HG02610 (cell line): ENCODE data around the gene OLFML2B.

Experiments
- ATAC-seq: cut with Tn5 transposase; IDR thresholded peaks from one replicate; pipeline ENCODE4 v1.9.1; 2021; ENCODE audit warnings: mild to moderate bottlenecking, moderate library complexity; ENCODE audit not compliant: unreplicated experiment

Gene OLFML2B

DNA sequence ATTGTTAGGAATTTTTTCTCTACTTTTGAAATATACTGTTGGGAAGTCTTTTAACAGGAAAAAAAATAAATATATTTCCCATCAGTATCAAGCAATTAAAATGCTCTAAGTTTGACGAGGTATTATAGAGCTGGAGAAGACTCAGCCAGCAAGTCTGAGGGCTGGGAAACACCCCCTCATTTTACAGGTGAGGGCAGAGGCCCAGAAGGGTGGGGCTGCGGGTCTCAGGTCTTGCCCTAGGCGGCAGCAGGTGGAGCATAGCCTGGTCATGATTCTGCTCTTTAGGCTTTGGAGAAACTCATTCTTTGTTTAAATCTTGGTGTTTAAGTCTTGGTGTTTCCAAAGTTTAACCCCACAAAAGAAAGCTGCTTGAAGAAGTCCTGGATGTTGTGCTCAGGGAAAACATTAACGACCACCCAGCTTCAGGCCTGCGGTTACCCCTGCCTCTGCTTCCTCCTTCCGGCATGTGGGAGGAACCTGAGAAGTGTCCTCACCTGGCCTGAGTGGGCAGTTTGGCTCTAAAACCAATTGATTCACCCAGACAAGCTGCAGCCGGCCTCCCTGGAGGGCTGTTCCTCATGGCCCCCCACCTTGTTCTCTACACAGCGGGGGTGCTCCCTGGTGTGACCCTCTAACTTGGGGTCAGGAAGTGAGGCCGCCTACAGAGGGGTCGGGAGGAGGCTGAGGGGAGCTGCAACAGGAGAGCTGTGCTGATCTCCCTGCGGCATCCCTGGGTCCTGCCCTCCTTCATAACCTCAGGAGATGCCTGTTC, 41.7 kb downstream of the OLFML2B start:
- ATAC-seq: no peak

DNA sequence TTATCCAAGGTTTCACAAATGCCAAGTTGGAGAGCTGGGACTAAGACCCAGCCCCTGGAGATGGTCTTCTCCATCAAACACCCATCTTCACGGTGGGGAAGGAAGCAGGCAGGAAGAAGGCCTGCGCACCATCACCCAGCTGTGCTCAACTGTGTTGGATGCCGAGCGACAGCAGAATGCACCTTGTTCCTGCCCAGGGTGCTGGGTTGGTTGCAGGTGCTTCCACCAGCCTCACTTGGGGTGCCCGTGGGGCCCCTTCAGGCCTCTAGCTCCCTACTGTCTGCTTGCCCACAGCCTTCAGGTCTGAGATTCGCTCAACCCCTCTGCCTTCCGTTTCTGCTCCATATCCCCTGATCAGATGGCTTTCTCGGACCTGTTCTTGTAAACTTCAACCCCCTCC, 42.5 kb downstream of the OLFML2B start:
- no peak for ATAC-seq

DNA sequence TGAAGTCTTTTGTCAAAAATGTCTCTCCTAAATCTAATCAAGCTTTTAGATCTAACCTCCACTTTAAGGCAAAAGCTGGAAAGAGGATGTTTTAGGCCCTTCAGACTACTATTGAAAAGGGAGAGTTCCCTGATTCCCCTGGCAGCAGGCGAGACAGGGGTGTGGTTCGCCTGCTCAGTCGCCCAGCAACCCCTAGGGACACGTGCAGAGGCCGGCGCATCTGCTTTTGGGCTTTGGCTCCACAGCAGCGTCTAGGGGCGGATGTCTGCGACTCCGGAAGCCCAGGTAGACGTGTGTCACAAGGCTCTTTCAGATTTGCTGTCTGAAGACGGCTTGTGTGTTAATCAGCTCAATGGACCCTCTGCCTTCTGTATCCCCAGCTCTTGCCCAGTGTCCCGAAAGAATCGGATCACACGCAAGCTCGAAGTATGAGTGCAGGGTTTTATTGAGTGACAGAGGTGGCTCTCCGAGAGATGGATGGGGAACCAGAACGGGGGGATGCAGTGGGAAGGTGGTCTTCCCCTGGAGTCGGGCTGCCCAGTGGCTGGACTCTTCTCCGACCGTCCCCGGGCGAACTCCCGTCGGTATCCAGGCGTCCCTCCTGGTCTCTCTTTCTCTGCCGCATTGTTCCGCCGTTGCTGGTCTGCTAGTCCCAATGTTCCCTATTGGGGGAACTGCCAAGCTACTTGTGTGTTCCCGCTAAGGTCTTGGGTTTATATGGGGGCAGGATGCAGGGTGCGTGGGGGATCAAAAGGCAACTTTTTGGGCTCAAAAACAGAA, 45.5 kb downstream of the OLFML2B start:
- no peak for ATAC-seq

GRCh38 chr1:161973924-161974845, 49.5 kb downstream of the OLFML2B start:
- ATAC-seq: no peak

DNA sequence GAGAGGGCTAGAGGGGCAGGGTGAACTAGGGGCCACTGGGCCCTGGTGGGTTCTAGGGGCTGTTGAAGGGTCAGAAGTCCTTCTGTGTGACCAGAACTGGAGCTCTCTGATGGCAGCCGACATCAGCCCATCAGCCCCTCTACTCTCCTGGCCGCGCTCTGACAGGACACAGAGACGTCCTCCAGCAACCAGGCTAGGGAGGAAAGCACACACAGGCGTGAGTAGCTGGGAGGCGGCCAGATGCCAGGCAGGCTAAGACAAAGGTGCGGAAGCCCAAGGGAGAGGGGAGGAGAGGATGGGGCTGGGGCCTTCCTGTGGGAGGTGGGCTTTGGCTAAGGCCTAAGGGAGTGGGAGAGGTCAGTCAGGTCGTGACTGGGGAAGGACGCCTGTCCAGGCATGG, 50.8 kb downstream of the OLFML2B start:
- no peak for ATAC-seq

- no peak for ATAC-seq
Measured at GRCh38 chr1:161970633-161971032, 53.0 kb downstream of the OLFML2B start.

DNA sequence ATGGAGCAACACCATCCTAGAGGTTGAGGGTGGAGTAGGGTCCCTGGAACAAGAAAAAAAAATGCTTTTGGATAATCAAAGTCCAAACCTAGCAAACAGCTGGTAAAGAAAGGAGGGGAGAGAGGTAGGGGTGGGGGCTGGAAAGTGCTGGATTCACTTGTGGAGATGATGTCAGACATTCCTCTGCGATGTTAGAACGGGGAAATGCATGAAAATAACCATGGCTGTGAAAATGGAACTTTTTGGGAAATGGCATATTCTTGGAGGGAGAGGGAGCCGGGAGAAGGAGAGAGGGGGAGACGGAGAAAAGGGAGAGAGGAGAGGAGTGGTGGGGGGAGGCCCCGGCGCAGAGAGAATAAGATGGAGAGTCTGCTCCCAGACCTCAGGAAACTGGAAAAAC, 53.6 kb downstream of the OLFML2B start:
- ATAC-seq: no peak

GRCh38 chr1:161966067-161966466, 57.6 kb downstream of the OLFML2B start:
- no peak for ATAC-seq

DNA sequence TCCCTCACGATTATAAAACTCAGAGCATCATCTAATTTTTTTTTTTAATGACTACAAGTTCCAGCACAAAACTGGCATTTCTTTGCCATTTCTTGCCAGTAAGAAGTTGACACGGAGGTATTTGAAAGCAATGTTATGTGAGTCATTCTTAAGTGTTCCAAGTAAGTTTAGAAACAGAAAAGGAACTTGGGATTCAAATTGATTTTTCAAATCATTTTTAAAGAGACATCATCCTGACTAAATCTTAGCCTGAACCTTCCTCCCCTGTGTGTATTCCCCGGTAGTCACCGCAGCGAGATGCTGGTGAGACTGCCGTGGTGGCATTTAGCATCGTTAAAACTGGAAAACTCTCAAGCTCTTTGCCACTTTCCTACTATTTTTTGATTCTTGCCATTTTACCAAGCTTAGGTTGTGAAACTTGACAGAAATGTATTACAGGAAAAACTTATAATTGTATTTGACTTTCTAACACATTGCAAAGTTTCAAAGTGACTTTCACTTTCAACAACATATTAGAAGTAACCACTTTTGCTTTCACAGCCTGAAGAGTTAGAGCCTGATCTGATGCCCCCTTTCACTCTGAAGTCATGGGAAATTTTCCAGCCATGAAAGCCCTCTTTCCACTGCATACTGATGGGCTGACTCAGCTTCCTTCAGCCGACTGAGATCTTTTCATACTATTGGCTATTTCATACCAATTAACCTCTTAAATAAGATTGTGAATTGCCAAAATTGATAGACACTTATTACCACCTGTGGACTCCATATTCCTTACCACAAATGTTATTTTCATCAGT, 61.4 kb downstream of the OLFML2B start:
- peak; percentile 98 for ATAC-seq

- ATAC-seq: no peak
Measured at GRCh38 chr1:161958425-161958824, 65.2 kb downstream of the OLFML2B start.

DNA sequence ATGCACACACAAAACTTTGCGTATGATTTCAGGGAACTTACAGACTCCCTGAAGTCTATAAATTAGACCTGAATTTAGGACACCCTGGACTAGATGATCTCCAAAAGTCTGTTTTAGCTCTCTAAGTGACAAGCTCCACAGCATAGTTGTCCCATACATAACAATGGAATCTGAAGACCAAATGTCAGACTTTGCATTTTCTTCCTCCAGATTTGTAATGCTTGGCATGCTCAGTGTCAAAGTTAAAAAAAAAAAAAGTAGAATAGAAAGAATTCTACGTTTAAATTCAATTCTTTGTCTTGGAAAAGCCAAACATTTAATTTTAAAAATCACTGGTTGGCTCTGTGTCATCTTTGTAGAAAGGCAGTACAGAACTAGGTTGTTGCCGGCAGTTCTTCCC, 66.7 kb downstream of the OLFML2B start:
- no peak for ATAC-seq

GRCh38 chr1:161956097-161956496, 67.6 kb downstream of the OLFML2B start:
- ATAC-seq: no peak

- no peak for ATAC-seq
Measured at GRCh38 chr1:161955606-161956005, 68.1 kb downstream of the OLFML2B start.

- ATAC-seq: no peak
Measured at GRCh38 chr1:161954466-161954865, 69.2 kb downstream of the OLFML2B start.

- ATAC-seq: no peak
Measured at GRCh38 chr1:161954050-161954449, 69.6 kb downstream of the OLFML2B start.

- ATAC-seq: no peak
Measured at GRCh38 chr1:161953256-161953920, 70.3 kb downstream of the OLFML2B start.

- no peak for ATAC-seq
Measured at GRCh38 chr1:161952607-161953172, 71.0 kb downstream of the OLFML2B start.

DNA sequence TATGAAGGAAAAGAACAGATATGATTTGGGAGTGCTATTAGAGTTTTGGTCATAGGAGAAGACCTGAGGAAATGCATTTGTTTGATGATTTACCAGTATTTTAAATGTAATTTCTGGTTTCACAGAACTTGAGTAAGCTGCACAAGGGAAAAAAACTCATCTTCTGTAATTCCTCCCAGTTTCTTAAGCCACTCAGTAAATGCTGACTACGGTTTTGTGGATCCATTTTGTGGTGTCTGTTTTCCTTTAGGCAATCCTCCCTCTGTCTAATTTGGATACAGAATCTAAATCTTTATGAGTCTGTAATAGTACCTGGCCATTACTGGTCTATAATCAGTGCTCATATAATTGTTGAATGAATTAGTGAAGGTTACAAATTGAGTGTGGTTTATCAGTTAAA, 72.0 kb downstream of the OLFML2B start:
- ATAC-seq: no peak

- ATAC-seq: no peak
Measured at GRCh38 chr1:161950377-161950776, 73.3 kb downstream of the OLFML2B start.

DNA sequence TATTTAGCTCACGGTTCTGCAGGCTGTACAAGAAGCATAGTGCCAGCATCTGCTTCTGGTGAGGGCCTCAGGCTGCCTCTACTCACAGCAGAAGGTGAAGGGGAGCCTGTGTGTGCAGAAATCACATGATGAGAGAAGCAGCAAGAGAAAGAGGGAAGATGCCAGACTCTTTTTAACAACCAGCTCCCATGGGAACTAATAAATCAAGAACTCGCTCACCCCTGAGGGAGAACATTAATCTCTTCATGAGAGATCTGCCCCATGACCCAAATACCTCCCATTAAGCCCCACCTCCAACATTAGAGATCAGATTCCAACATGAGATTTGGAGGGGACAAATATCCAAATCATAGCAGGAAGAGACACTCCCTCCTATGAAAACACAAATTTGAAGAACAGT, 74.1 kb downstream of the OLFML2B start:
- no peak for ATAC-seq
